HepG2 (cell line): ENCODE results near the gene DYNC2I2. TPM values are rescaled to one million over a fixed set of nuclear protein-coding genes. Genes with fewer than 3 reads are reported as not detected.
A peak's percentile ranks its signal among the peaks of the same experiment; 100 is the strongest.

ENCODE experiments used
- ATRX ChIP-seq: sonication (generic); formaldehyde crosslinking; IDR thresholded peaks from 2 replicates; pipeline ENCODE4 v1.4.0; 2020; ENCODE audit warnings: missing genetic modification reagents, borderline replicate concordance
- CEBPB ChIP-seq: IDR thresholded peaks from 2 replicates; pipeline ENCODE4 v1.6.1; 2011; ENCODE audit warnings: low read depth, low read length, improper control_type of control experiment, borderline replicate concordance
- GABPB1 ChIP-seq: IDR thresholded peaks from 2 replicates; pipeline ENCODE4 v1.6.1; 2016; ENCODE audit warnings: mild to moderate bottlenecking, missing genetic modification reagents, moderate library complexity, missing compliant biosample characterization
- KAT8 ChIP-seq: IDR thresholded peaks from 2 replicates; pipeline ENCODE4 v1.6.1; 2016; ENCODE audit warnings: missing genetic modification reagents, missing compliant biosample characterization
- MTF2 ChIP-seq: sonication (generic); formaldehyde crosslinking; IDR thresholded peaks from 2 replicates; pipeline ENCODE4 v1.5.0; 2020; ENCODE audit warnings: missing genetic modification reagents, borderline replicate concordance
- NCOA2 ChIP-seq: sonication (generic); formaldehyde crosslinking; IDR thresholded peaks from 2 replicates; pipeline ENCODE4 v1.8.0; 2022; ENCODE audit warnings: inconsistent platforms
- SNAPC2 ChIP-seq: sonication (generic); formaldehyde crosslinking; IDR thresholded peaks from 2 replicates; pipeline ENCODE4 v1.8.1; 2022; ENCODE audit warnings: mild to moderate bottlenecking, missing genetic modification reagents
- SRSF1 ChIP-seq: fragments of 200-400 bp; formaldehyde crosslinking; optimal IDR thresholded peaks from 2 replicates; pipeline ENCODE3; 2017; ENCODE audit warnings: mild to moderate bottlenecking, low read depth, low read length, moderate library complexity
- SYNCRIP ChIP-seq: fragments of 200-400 bp; formaldehyde crosslinking; IDR thresholded peaks from 2 replicates; pipeline ENCODE4 v1.6.1; 2018; ENCODE audit warnings: mild to moderate bottlenecking, low read depth, low read length; ENCODE audit not compliant: insufficient read depth
- TCF7 ChIP-seq: sonication (generic); IDR thresholded peaks from 2 replicates; pipeline ENCODE4 v1.6.1; 2016; ENCODE audit warnings: antibody characterized with exemption, low read depth
- TERF1 ChIP-seq: sonication (generic); formaldehyde crosslinking; IDR thresholded peaks from 2 replicates; pipeline ENCODE4 v1.8.0; 2022; ENCODE audit warnings: mild to moderate bottlenecking, missing genetic modification reagents, moderate library complexity
- TP53 ChIP-seq: sonication (generic); formaldehyde crosslinking; conservative IDR thresholded peaks from 2 replicates; pipeline ENCODE4 v1.4.0; 2020; ENCODE audit warnings: missing genetic modification reagents
- XBP1 ChIP-seq: sonication (generic); formaldehyde crosslinking; IDR thresholded peaks from 2 replicates; pipeline ENCODE4 v1.5.0; 2020; ENCODE audit warnings: missing genetic modification reagents
- ZNF136 ChIP-seq: sonication (generic); formaldehyde crosslinking; IDR thresholded peaks from 2 replicates; pipeline ENCODE4 v1.8.1; 2022; ENCODE audit warnings: low read depth, mild to moderate bottlenecking, moderate library complexity, missing genetic modification reagents
- ZNF281 ChIP-seq: sonication (generic); formaldehyde crosslinking; IDR thresholded peaks from 2 replicates; pipeline ENCODE4 v1.4.0; 2020; ENCODE audit warnings: missing genetic modification reagents, borderline replicate concordance
- ZNF317 ChIP-seq: sonication (generic); formaldehyde crosslinking; IDR thresholded peaks from 2 replicates; pipeline ENCODE4 v1.5.0; 2020; ENCODE audit warnings: mild to moderate bottlenecking, missing genetic modification reagents
- ZNF747 ChIP-seq: sonication (generic); formaldehyde crosslinking; IDR thresholded peaks from 2 replicates; pipeline ENCODE4 v1.8.1; 2023; ENCODE audit warnings: missing genetic modification reagents, mild to moderate bottlenecking, borderline replicate concordance
- ZNF83 ChIP-seq: sonication (generic); formaldehyde crosslinking; IDR thresholded peaks from 2 replicates; pipeline ENCODE4 v1.4.0; 2020; ENCODE audit warnings: missing genetic modification reagents, mild to moderate bottlenecking, borderline replicate concordance
- polyA plus RNA-seq, 8 experiments: library from polyadenylated mRNA; depleted of rRNA in 3 of 8; stranded (reverse) in 7 of 8; unstranded in 1 of 8; fragments of >200 nt; fragmentation: Illumina TruSeq in 4 of 8; extraction: Trizol in 4 of 8; gene quantifications; 2 replicates each; pipeline versions ENCODE4 v1.2.1 to v1.2.3, GENCODE V29; 2011 to 2016; ENCODE audit warnings: low read depth in 4 of 8, missing spikeins in 1 of 8, mixed read lengths in 1 of 8; ENCODE audit not compliant: insufficient read depth in 1 of 8
- total RNA-seq, 5 experiments: library from RNA; depleted of rRNA; stranded (reverse); fragments of >200 nt; fragmentation: Illumina TruSeq; extraction: Trizol; gene quantifications; 2 replicates each; pipeline ENCODE4 v1.2.3, GENCODE V29; 2016; ENCODE audit warnings: low read depth in 1 of 5
- TF ChIP-seq, protein P1 (sequence below): sonication (generic); formaldehyde crosslinking; IDR thresholded peaks from 2 replicates; pipeline ENCODE4 v1.5.0; 2020; ENCODE audit warnings: missing genetic modification reagents
- TF ChIP-seq, protein P2 (sequence below): sonication (generic); formaldehyde crosslinking; IDR thresholded peaks from 2 replicates; pipeline ENCODE4 v1.4.0; 2020; ENCODE audit warnings: missing genetic modification reagents, borderline replicate concordance
- TF ChIP-seq, protein P3 (sequence below): sonication (generic); formaldehyde crosslinking; IDR thresholded peaks from 2 replicates; pipeline ENCODE4 v1.8.1; 2023; ENCODE audit warnings: mild to moderate bottlenecking, missing genetic modification reagents, borderline replicate concordance

Gene DYNC2I2
- total and polyA plus RNA-seq, 2 of the 13 experiments (the other 11 are each of a cell fraction or from before 2014, with no cell fraction given), result 13.7 to 40.2 TPM

GRCh38 chr9:128656416-128657343 lies at the start of gene DYNC2I2 (continued):
- TF ChIP-seq ZNF281 (CRISPR knock-in tag) (no peak), TCF7 (no peak), MTF2 (no peak; the same call in 1 of the 2 replicates), SRSF1 (peak; percentile 71), SYNCRIP (no peak), ATRX (no peak), CEBPB (no peak), GABPB1 (peak; percentile 94), ZNF317 (CRISPR knock-in tag) (peak; percentile 58; the same call in 1 of the 2 replicates), ZNF83 (CRISPR knock-in tag) (peak; percentile 52; the same call in 1 of the 2 replicates), NCOA2 (CRISPR knock-in tag) (no peak), XBP1 (CRISPR knock-in tag) (no peak), KAT8 (CRISPR knock-in tag) (peak; percentile 96), SNAPC2 (CRISPR knock-in tag) (no peak), TP53 (CRISPR knock-in tag) (no peak; the same call in 1 of the 2 replicates), ZNF747 (CRISPR knock-in tag) (peak; percentile 80), ZNF136 (CRISPR knock-in tag) (peak; percentile 54; the same call in 1 of the 2 replicates), TERF1 (CRISPR knock-in tag) (no peak)
- TF ChIP-seq, protein P1, sequence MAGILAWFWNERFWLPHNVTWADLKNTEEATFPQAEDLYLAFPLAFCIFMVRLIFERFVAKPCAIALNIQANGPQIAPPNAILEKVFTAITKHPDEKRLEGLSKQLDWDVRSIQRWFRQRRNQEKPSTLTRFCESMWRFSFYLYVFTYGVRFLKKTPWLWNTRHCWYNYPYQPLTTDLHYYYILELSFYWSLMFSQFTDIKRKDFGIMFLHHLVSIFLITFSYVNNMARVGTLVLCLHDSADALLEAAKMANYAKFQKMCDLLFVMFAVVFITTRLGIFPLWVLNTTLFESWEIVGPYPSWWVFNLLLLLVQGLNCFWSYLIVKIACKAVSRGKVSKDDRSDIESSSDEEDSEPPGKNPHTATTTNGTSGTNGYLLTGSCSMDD, result no peak
- TF ChIP-seq, protein P2, sequence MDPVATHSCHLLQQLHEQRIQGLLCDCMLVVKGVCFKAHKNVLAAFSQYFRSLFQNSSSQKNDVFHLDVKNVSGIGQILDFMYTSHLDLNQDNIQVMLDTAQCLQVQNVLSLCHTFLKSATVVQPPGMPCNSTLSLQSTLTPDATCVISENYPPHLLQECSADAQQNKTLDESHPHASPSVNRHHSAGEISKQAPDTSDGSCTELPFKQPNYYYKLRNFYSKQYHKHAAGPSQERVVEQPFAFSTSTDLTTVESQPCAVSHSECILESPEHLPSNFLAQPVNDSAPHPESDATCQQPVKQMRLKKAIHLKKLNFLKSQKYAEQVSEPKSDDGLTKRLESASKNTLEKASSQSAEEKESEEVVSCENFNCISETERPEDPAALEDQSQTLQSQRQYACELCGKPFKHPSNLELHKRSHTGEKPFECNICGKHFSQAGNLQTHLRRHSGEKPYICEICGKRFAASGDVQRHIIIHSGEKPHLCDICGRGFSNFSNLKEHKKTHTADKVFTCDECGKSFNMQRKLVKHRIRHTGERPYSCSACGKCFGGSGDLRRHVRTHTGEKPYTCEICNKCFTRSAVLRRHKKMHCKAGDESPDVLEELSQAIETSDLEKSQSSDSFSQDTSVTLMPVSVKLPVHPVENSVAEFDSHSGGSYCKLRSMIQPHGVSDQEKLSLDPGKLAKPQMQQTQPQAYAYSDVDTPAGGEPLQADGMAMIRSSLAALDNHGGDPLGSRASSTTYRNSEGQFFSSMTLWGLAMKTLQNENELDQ (CRISPR knock-in tag), result no peak
- TF ChIP-seq, protein P3, sequence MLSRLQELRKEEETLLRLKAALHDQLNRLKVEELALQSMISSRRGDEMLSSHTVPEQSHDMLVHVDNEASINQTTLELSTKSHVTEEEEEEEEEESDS (CRISPR knock-in tag), result no peak
